HepG2 (cell line): Measurements from ENCODE around the gene TOP1. TPM values are rescaled to one million over a fixed set of nuclear protein-coding genes. Genes with fewer than 3 reads are reported as not detected.

Experiments used
- AGO2 ChIP-seq: fragments of 200-400 bp; formaldehyde crosslinking; optimal IDR thresholded peaks from 2 replicates; pipeline ENCODE3; 2017; ENCODE audit warnings: mild to moderate bottlenecking, low read depth, low read length, moderate library complexity
- ATRX ChIP-seq: sonication (generic); formaldehyde crosslinking; IDR thresholded peaks from 2 replicates; pipeline ENCODE4 v1.4.0; 2020; ENCODE audit warnings: missing genetic modification reagents, borderline replicate concordance
- EED ChIP-seq: sonication (generic); formaldehyde crosslinking; IDR thresholded peaks from 2 replicates; pipeline ENCODE4 v1.5.0; 2020; ENCODE audit warnings: mild to moderate bottlenecking, missing genetic modification reagents
- KDM5B ChIP-seq: sonication (generic); formaldehyde crosslinking; IDR thresholded peaks from 2 replicates; pipeline ENCODE4 v1.4.0; 2020; ENCODE audit warnings: missing genetic modification reagents, mild to moderate bottlenecking, borderline replicate concordance
- NR3C1 ChIP-seq: sonication (generic); formaldehyde crosslinking; IDR thresholded peaks from 2 replicates; pipeline ENCODE4 v1.4.0; 2020; ENCODE audit warnings: missing genetic modification reagents
- PHF8 ChIP-seq: sonication (generic); formaldehyde crosslinking; IDR thresholded peaks from 2 replicates; pipeline ENCODE4 v1.5.0; 2020; ENCODE audit warnings: missing genetic modification reagents
- PRDM4 ChIP-seq: sonication (generic); formaldehyde crosslinking; IDR thresholded peaks from 2 replicates; pipeline ENCODE4 v1.9.0; 2021; ENCODE audit warnings: missing genetic modification reagents, borderline replicate concordance
- REL ChIP-seq: sonication (generic); formaldehyde crosslinking; conservative IDR thresholded peaks from 2 replicates; pipeline ENCODE4 v1.8.0; 2022; ENCODE audit warnings: mild to moderate bottlenecking, missing genetic modification reagents, moderate library complexity
- RELA ChIP-seq: sonication (generic); formaldehyde crosslinking; IDR thresholded peaks from 2 replicates; pipeline ENCODE4 v1.4.0; 2020; ENCODE audit warnings: missing genetic modification reagents
- SNAPC4 ChIP-seq: sonication (generic); formaldehyde crosslinking; IDR thresholded peaks from 2 replicates; pipeline ENCODE4 v1.4.0; 2020; ENCODE audit warnings: mild to moderate bottlenecking, missing genetic modification reagents
- TEAD2 ChIP-seq: sonication (generic); formaldehyde crosslinking; IDR thresholded peaks from 2 replicates; pipeline ENCODE4 v1.9.0; 2021; ENCODE audit warnings: missing genetic modification reagents
- ZBTB34 ChIP-seq: sonication (generic); formaldehyde crosslinking; IDR thresholded peaks from 2 replicates; pipeline ENCODE4 v1.8.0; 2022; ENCODE audit warnings: mild to moderate bottlenecking, missing genetic modification reagents
- ZBTB8A ChIP-seq: sonication (generic); formaldehyde crosslinking; IDR thresholded peaks from 2 replicates; pipeline ENCODE4 v1.4.0; 2020; ENCODE audit warnings: mild to moderate bottlenecking, low read depth, missing genetic modification reagents, borderline replicate concordance
- ZFY ChIP-seq: sonication (generic); formaldehyde crosslinking; IDR thresholded peaks from 2 replicates; pipeline ENCODE4 v1.4.0; 2020; ENCODE audit warnings: missing genetic modification reagents
- ZNF766 ChIP-seq: sonication (generic); formaldehyde crosslinking; IDR thresholded peaks from 2 replicates; pipeline ENCODE4 v1.5.0; 2020; ENCODE audit warnings: missing genetic modification reagents, borderline replicate concordance
- ZSCAN5A ChIP-seq: sonication (generic); formaldehyde crosslinking; IDR thresholded peaks from 2 replicates; pipeline ENCODE4 v1.8.0; 2022; ENCODE audit warnings: mild to moderate bottlenecking, missing genetic modification reagents, borderline replicate concordance
- polyA plus RNA-seq, 8 experiments: library from polyadenylated mRNA; depleted of rRNA in 3 of 8; stranded (reverse) in 7 of 8; unstranded in 1 of 8; fragments of >200 nt; fragmentation: Illumina TruSeq in 4 of 8; extraction: Trizol in 4 of 8; gene quantifications; 2 replicates each; pipeline versions ENCODE4 v1.2.1 to v1.2.3, GENCODE V29; 2011 to 2016; ENCODE audit warnings: low read depth in 4 of 8, missing spikeins in 1 of 8, mixed read lengths in 1 of 8; ENCODE audit not compliant: insufficient read depth in 1 of 8
- total RNA-seq, 5 experiments: library from RNA; depleted of rRNA; stranded (reverse); fragments of >200 nt; fragmentation: Illumina TruSeq; extraction: Trizol; gene quantifications; 2 replicates each; pipeline ENCODE4 v1.2.3, GENCODE V29; 2016; ENCODE audit warnings: low read depth in 1 of 5

The TOP1 gene
- total and polyA plus RNA-seq, 2 of the 13 experiments (the other 11 are each of a cell fraction or from before 2014, with no cell fraction given), result 10.2 to 19.4 TPM

- TF ChIP-seq NR3C1 (no peak), RELA (CRISPR knock-in tag) (no peak), PHF8 (peak; percentile 50; the same call in 1 of the 2 replicates), EED (peak; percentile 88), AGO2 (peak; percentile 96), REL (no peak), ZBTB8A (CRISPR knock-in tag) (no peak; the same call in 1 of the 2 replicates), ZNF766 (CRISPR knock-in tag) (no peak), ZBTB34 (CRISPR knock-in tag) (0 out of 2 replicates have a peak, but pooled peaks have one; percentile 22), KDM5B (CRISPR knock-in tag) (no peak), SNAPC4 (CRISPR knock-in tag) (no peak), ZSCAN5A (CRISPR knock-in tag) (no peak), ZFY (peak; percentile 39), TEAD2 (CRISPR knock-in tag) (no peak), PRDM4 (CRISPR knock-in tag) (0 out of 2 replicates have a peak, but pooled peaks have one; percentile 9), ATRX (CRISPR knock-in tag) (no peak)
Measured at GRCh38 chr20:41029150-41029901, 704 bp downstream of the TOP1 start (continued).
